IMR-90 (cell line): Measurements from ENCODE around the gene CABP4. TPM values are rescaled to one million over a fixed set of nuclear protein-coding genes. Genes with fewer than 3 reads are reported as not detected.

ENCODE experiments used
- ATAC-seq: fragments of 200-7000 bp; cut with Tn5 transposase; 2 replicates; pipeline ENCODE4 v1.9.1; 2020; ENCODE audit warnings: low read depth, mild to moderate bottlenecking, moderate library complexity
- BruUV-seq: library from RNA; stranded (reverse); fragments of 400-500 nt; replicated peaks from 2 replicates; lab custom pipeline; 2021; lab: Mats Ljungman, UMichigan
- CTCF ChIA-PET: fragments of 300-600 bp; formaldehyde crosslinking; extraction: SDS; loops from one replicate; lab custom pipeline; 2021; ENCODE audit warnings: antibody characterized with exemption; lab: Yijun Ruan, JAX
- POLR2A ChIA-PET: fragments of 300-600 bp; sonication (Branson Sonifier 250); formaldehyde crosslinking; loops from one replicate; lab custom pipeline; 2022; ENCODE audit warnings: antibody characterized with exemption; ENCODE audit not compliant: unreplicated experiment; lab: Charles Lee
- DNase-seq: peaks from one replicate; pipeline ENCODE4 v3.0.0; 2013
- H2AFZ ChIP-seq: replicated peaks from 2 replicates; pipeline ENCODE3; 2013; ENCODE audit warnings: low read length, mild to moderate bottlenecking; ENCODE audit not compliant: poor library complexity
- H2AK5ac ChIP-seq: 2 replicates; pipeline ENCODE4 v1.6.1; 2013; ENCODE audit warnings: low read depth, low read length, inconsistent platforms
- H2AK9ac ChIP-seq: replicated peaks from 2 replicates; pipeline ENCODE3; 2013; ENCODE audit warnings: mild to moderate bottlenecking, low read depth, low read length, moderate library complexity; ENCODE audit not compliant: poor library complexity
- H2BK120ac ChIP-seq: 2 replicates; pipeline ENCODE4 v1.6.1; 2013; ENCODE audit warnings: low read depth, low read length, inconsistent platforms
- H2BK15ac ChIP-seq: 3 replicates; pipeline ENCODE4 v1.6.1; 2013; ENCODE audit warnings: low read depth, low read length, inconsistent platforms
- H2BK20ac ChIP-seq: 2 replicates; pipeline ENCODE4 v1.6.1; 2013; ENCODE audit warnings: low read depth, mild to moderate bottlenecking, inconsistent platforms, low read length, moderate library complexity
- H2BK5ac ChIP-seq: 2 replicates; pipeline ENCODE4 v1.6.1; 2013; ENCODE audit warnings: mild to moderate bottlenecking, low read depth, low read length, inconsistent platforms; ENCODE audit not compliant: poor library complexity, severe bottlenecking
- H3K14ac ChIP-seq: replicated peaks from 2 replicates; pipeline ENCODE4 v1.6.1; 2013; ENCODE audit warnings: low read depth, low read length, inconsistent platforms
- H3K18ac ChIP-seq: 2 replicates; pipeline ENCODE4 v1.6.1; 2013; ENCODE audit warnings: low read depth, low read length, control low read depth
- H3K23ac ChIP-seq: 2 replicates; pipeline ENCODE4 v1.6.1; 2013; ENCODE audit warnings: low read depth, low read length, inconsistent platforms
- H3K27ac ChIP-seq: 2 replicates; pipeline ENCODE4 v1.5.1; 2013; ENCODE audit warnings: mild to moderate bottlenecking, control low read depth, low read length; ENCODE audit not compliant: insufficient read depth
- H3K27me3 ChIP-seq: 2 replicates; pipeline ENCODE4 v1.6.1; 2013; ENCODE audit warnings: low read length; ENCODE audit not compliant: control insufficient read depth, insufficient read depth
- H3K36me3 ChIP-seq: 2 replicates; pipeline ENCODE4 v1.6.1; 2013; ENCODE audit warnings: low read length, mixed read lengths; ENCODE audit not compliant: control insufficient read depth, insufficient read depth
- H3K4ac ChIP-seq: 2 replicates; pipeline ENCODE4 v1.6.1; 2013; ENCODE audit warnings: low read depth, low read length, inconsistent platforms
- H3K4me1 ChIP-seq: 2 replicates; pipeline ENCODE4 v1.6.1; 2013; ENCODE audit warnings: low read length, mixed read lengths; ENCODE audit not compliant: control insufficient read depth, insufficient read depth
- H3K4me2 ChIP-seq: 2 replicates; pipeline ENCODE4 v1.6.1; 2013; ENCODE audit warnings: low read depth, mild to moderate bottlenecking, control low read depth, low read length, moderate library complexity
- H3K4me3 ChIP-seq: 2 replicates; pipeline ENCODE4 v1.5.1; 2013; ENCODE audit warnings: low read depth, mild to moderate bottlenecking, control low read depth, low read length, moderate library complexity; ENCODE audit not compliant: insufficient read depth
- H3K56ac ChIP-seq: 2 replicates; pipeline ENCODE4 v1.6.1; 2013; ENCODE audit warnings: low read length, inconsistent platforms; ENCODE audit not compliant: insufficient read depth; ENCODE audit errors: extremely low read depth
- H3K79me1 ChIP-seq, 2 experiments: 2 replicates each; pipeline ENCODE4 v1.6.1; 2013; ENCODE audit warnings: low read length in 2 of 2, inconsistent platforms in 1 of 2, low read depth in 1 of 2
- H3K9ac ChIP-seq: 2 replicates; pipeline ENCODE4 v1.6.1; 2013; ENCODE audit warnings: low read depth, low read length, control low read depth
- H3K9me1 ChIP-seq: 2 replicates; pipeline ENCODE4 v1.6.1; 2013; ENCODE audit warnings: low read length, inconsistent platforms; ENCODE audit not compliant: insufficient read depth
- H3K9me3 ChIP-seq: 2 replicates; pipeline ENCODE4 v1.6.1; 2013; ENCODE audit warnings: low read length; ENCODE audit not compliant: control insufficient read depth, insufficient read depth
- H4K20me1 ChIP-seq: 2 replicates; pipeline ENCODE4 v1.6.1; 2013; ENCODE audit warnings: low read length, inconsistent platforms; ENCODE audit not compliant: insufficient read depth
- H4K5ac ChIP-seq: 2 replicates; pipeline ENCODE4 v1.6.1; 2013; ENCODE audit warnings: mild to moderate bottlenecking, low read depth, low read length, control low read depth
- H4K8ac ChIP-seq, 2 experiments: 2 replicates each; pipeline ENCODE4 v1.6.1; 2013; ENCODE audit warnings: low read depth in 2 of 2, low read length in 2 of 2, control low read depth in 1 of 2, inconsistent platforms in 1 of 2
- H4K91ac ChIP-seq: 2 replicates; pipeline ENCODE4 v1.6.1; 2013; ENCODE audit warnings: low read depth, low read length, inconsistent platforms; ENCODE audit not compliant: insufficient read depth
- BHLHE40 ChIP-seq: fragments of 150-350 bp; IDR thresholded peaks from 2 replicates; pipeline ENCODE4 v1.6.1; 2016; ENCODE audit warnings: mild to moderate bottlenecking, low read depth, low read length
- CEBPB ChIP-seq: IDR thresholded peaks from 2 replicates; pipeline ENCODE4 v1.6.1; 2012; ENCODE audit warnings: low read depth, low read length, improper control_type of control experiment
- CHD1 ChIP-seq: IDR thresholded peaks from 2 replicates; pipeline ENCODE4 v1.6.1; 2012; ENCODE audit warnings: low read depth, low read length, improper control_type of control experiment
- FOS ChIP-seq: fragments of 150-350 bp; IDR thresholded peaks from 2 replicates; pipeline ENCODE4 v1.6.1; 2016; ENCODE audit warnings: low read depth, low read length
- MAFK ChIP-seq: IDR thresholded peaks from 2 replicates; pipeline ENCODE4 v1.6.1; 2012; ENCODE audit warnings: low read depth, low read length, improper control_type of control experiment
- MAZ ChIP-seq: IDR thresholded peaks from 2 replicates; pipeline ENCODE4 v1.6.1; 2012; ENCODE audit warnings: low read depth, mild to moderate bottlenecking, low read length, improper control_type of control experiment, moderate library complexity, borderline replicate concordance
- MXI1 ChIP-seq: IDR thresholded peaks from 2 replicates; pipeline ENCODE4 v1.6.1; 2012; ENCODE audit warnings: low read depth, mild to moderate bottlenecking, low read length, moderate library complexity, borderline replicate concordance
- NFE2L2 ChIP-seq: fragments of 150-350 bp; IDR thresholded peaks from 2 replicates; pipeline ENCODE4 v1.6.1; 2016; ENCODE audit warnings: low read depth, mild to moderate bottlenecking, low read length
- POLR2A ChIP-seq: IDR thresholded peaks from 2 replicates; pipeline ENCODE4 v1.6.1; 2012; ENCODE audit warnings: mild to moderate bottlenecking, low read depth, low read length
- RAD21 ChIP-seq: IDR thresholded peaks from 2 replicates; pipeline ENCODE4 v1.6.1; 2012; ENCODE audit warnings: low read length, improper control_type of control experiment
- RCOR1 ChIP-seq: IDR thresholded peaks from 2 replicates; pipeline ENCODE4 v1.6.1; 2012; ENCODE audit warnings: mild to moderate bottlenecking, low read length, improper control_type of control experiment; ENCODE audit not compliant: insufficient replicate concordance
- RFX5 ChIP-seq: IDR thresholded peaks from 2 replicates; pipeline ENCODE4 v1.8.0; 2012; ENCODE audit warnings: low read depth, mild to moderate bottlenecking, low read length, moderate library complexity
- SMC3 ChIP-seq: fragments of 150-350 bp; IDR thresholded peaks from 2 replicates; pipeline ENCODE4 v1.6.1; 2016; ENCODE audit warnings: low read depth, mild to moderate bottlenecking, antibody characterized with exemption, low read length, moderate library complexity
- WGBS, 2 experiments: methylation state at CpG; one replicate each; pipeline versions ENCODE4 v1.1.5 to v1.1.7; 2013; ENCODE audit warnings: missing lambda C conversion rate in 2 of 2; ENCODE audit not compliant: insufficient read length in 1 of 2; ENCODE audit errors: extremely low coverage in 2 of 2; 5-methylcytosine and 5-hydroxymethylcytosine counted together
- dilution Hi-C: fragments of 300-500 bp; cut with HindIII; formaldehyde crosslinking; loops from one replicate; pipeline ENCODE4 v1.14.3; 2018; ENCODE audit warnings: low sequenced_read_pairs; ENCODE audit not compliant: unreplicated experiment
- in situ Hi-C: fragments of 300-500 bp; cut with MboI; formaldehyde crosslinking; loops from 3 replicates; pipeline ENCODE4 v1.14.3; 2019; ENCODE audit warnings: low sequenced_read_pairs, inconsistent platforms, mixed read lengths
- intact Hi-C: fragments of 100-400 bp; cut with micrococcal nuclease; formaldehyde crosslinking; loops from 2 replicates; pipeline ENCODE4 v1.10.0; 2022
- polyA plus RNA-seq, 3 experiments: library from polyadenylated mRNA; depleted of rRNA; stranded (reverse); fragments of >200 nt; gene quantifications; 2 replicates each; pipeline ENCODE4 v1.2.3, GENCODE V29; 2012; ENCODE audit warnings: low replicate concordance in 1 of 3
- total RNA-seq: library from RNA; depleted of rRNA; stranded (reverse); fragments of >200 nt; gene quantifications from 2 replicates; pipeline ENCODE4 v1.2.3, GENCODE V29; 2012
- TF ChIP-seq, protein P1 (sequence below): conservative IDR thresholded peaks from 2 replicates; pipeline ENCODE4 v1.5.1; 2012; ENCODE audit warnings: mild to moderate bottlenecking, low read depth, low read length, improper control_type of control experiment
- TF ChIP-seq, protein P2 (sequence below): fragments of 150-350 bp; IDR thresholded peaks from 2 replicates; pipeline ENCODE4 v1.6.1; 2017; ENCODE audit warnings: mild to moderate bottlenecking, antibody characterized with exemption, low read length, low read depth
- TF ChIP-seq, protein P3 (sequence below): fragments of 150-350 bp; IDR thresholded peaks from 2 replicates; pipeline ENCODE4 v1.6.1; 2016; ENCODE audit warnings: low read depth, mild to moderate bottlenecking, low read length, moderate library complexity, borderline replicate concordance

The CABP4 gene
- total and polyA plus RNA-seq, 2 of the 4 experiments (the other 2 are of a cell fraction), result not detected

DNA sequence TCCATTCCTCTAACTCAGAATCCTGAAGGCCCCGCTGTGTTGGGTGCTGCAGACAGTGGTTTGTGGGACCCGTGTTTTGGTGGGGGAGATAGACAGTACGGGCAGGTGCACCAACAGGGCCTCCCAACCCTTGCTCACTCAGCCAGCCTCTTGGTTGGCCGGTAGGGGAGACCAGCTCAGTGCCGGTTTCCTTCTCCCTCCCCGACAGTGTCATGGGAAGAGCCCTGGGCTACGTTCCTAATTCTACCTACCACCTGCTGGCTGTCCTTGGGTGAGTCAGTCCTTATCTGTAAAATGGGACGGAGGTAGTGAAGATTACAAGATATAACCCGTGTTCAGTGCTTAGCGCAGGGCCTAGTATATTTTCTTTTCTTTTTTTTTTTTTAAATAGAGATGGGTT lies 8.0 kb downstream of the CABP4 start:
- Histone ChIP-seq H3K4me2 (no peak overlapping the region), H3K27ac (no peak overlapping the region), H3K4ac (no peak overlapping the region), H3K23ac (no peak overlapping the region), H3K9me3 (no peaks in the 10 kb centered on the region), H3K36me3 (peaks cover 2% of the 10 kb centered on the region; the same call in 1 of the 2 replicates), H2AK9ac (no peak overlapping the region), H2AFZ (no peak overlapping the region), H4K8ac (no peak overlapping the region), H3K14ac (no peak overlapping the region), H3K9me1 (peaks cover 12% of the 10 kb centered on the region), H3K4me1 (peaks cover 7% of the 10 kb centered on the region), H3K56ac (no peak overlapping the region), H2AK5ac (no peak overlapping the region), H2BK20ac (no peak overlapping the region), H2BK5ac (no peak overlapping the region), H3K4me3 (no peak overlapping the region), H3K79me1 (peaks cover 4 to 19% of the 10 kb centered on the region in 2 experiments; a peak in 2 of 4 replicates), H2BK120ac (no peak overlapping the region), H2BK15ac (no peak overlapping the region), H3K18ac (no peak overlapping the region), H4K5ac (no peak overlapping the region), H3K9ac (no peak overlapping the region), H4K91ac (no peak overlapping the region), H4K20me1 (no peaks in the 10 kb centered on the region), H3K27me3 (peaks cover 3% of the 10 kb centered on the region)
- in situ Hi-C loops, result no loop called here
- ChIA-PET CTCF (no interaction called here), POLR2A (no interaction called here)
- no peak for DNase-seq
- no CpG with 5 or more reads among the region's 10 CpGs for WGBS, 2 experiments
- no peak for ATAC-seq
- dilution Hi-C loops, result no loop called here
- intact Hi-C loops, result no loop called here
- TF ChIP-seq SMC3, result no peak
- no peak for TF ChIP-seq CEBPB
- TF ChIP-seq NFE2L2, result no peak
- no peak for TF ChIP-seq CHD1
- no peak for TF ChIP-seq RFX5
- TF ChIP-seq FOS, result no peak
- TF ChIP-seq, protein P1, sequence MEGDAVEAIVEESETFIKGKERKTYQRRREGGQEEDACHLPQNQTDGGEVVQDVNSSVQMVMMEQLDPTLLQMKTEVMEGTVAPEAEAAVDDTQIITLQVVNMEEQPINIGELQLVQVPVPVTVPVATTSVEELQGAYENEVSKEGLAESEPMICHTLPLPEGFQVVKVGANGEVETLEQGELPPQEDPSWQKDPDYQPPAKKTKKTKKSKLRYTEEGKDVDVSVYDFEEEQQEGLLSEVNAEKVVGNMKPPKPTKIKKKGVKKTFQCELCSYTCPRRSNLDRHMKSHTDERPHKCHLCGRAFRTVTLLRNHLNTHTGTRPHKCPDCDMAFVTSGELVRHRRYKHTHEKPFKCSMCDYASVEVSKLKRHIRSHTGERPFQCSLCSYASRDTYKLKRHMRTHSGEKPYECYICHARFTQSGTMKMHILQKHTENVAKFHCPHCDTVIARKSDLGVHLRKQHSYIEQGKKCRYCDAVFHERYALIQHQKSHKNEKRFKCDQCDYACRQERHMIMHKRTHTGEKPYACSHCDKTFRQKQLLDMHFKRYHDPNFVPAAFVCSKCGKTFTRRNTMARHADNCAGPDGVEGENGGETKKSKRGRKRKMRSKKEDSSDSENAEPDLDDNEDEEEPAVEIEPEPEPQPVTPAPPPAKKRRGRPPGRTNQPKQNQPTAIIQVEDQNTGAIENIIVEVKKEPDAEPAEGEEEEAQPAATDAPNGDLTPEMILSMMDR, result no peak
- TF ChIP-seq RCOR1, result no peak
- TF ChIP-seq, protein P2, sequence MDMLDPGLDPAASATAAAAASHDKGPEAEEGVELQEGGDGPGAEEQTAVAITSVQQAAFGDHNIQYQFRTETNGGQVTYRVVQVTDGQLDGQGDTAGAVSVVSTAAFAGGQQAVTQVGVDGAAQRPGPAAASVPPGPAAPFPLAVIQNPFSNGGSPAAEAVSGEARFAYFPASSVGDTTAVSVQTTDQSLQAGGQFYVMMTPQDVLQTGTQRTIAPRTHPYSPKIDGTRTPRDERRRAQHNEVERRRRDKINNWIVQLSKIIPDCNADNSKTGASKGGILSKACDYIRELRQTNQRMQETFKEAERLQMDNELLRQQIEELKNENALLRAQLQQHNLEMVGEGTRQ, result no peak
- no peak for TF ChIP-seq POLR2A
- no peak for TF ChIP-seq MAZ
- TF ChIP-seq MXI1, result no peak
- no peak for TF ChIP-seq MAFK
- no peak for TF ChIP-seq RAD21
- TF ChIP-seq, protein P3, sequence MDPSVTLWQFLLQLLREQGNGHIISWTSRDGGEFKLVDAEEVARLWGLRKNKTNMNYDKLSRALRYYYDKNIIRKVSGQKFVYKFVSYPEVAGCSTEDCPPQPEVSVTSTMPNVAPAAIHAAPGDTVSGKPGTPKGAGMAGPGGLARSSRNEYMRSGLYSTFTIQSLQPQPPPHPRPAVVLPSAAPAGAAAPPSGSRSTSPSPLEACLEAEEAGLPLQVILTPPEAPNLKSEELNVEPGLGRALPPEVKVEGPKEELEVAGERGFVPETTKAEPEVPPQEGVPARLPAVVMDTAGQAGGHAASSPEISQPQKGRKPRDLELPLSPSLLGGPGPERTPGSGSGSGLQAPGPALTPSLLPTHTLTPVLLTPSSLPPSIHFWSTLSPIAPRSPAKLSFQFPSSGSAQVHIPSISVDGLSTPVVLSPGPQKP, result no peak
- no peak for TF ChIP-seq BHLHE40
- BruUV-seq, result no TSS peak
